Globus pallidus (tissue), 1 donor: ENCODE measurements around the gene SAMD9L.

Source experiments
- DNase-seq: peaks from one replicate; pipeline ENCODE4 v3.0.0-alpha.2; 2015; ENCODE audit warnings: low spot score

The SAMD9L gene

DNA sequence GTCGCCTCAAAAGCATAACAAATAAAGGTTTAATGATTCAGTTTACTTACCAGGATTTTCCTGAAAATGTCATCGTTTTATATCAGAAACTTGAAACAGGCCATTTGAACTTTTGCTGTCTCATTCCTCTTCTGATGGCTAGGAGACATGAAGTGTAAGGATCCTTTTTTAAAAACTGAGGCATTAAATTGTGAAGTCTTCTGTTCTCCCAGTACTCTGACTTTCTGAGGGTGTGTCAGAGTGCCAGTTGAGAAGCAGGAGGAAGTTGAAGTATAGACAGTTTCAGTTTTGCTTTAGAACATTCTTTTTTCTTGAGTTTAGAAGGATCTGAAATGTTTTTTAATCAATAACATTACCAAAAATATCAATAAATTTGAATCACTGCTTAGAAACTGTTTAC, at the start of gene SAMD9L:
TSS of gene SAMD9L (minus strand) at position 242 of the 400 bp plus-strand sequence. CDS start 12,414 bp downstream, outside the sequence.
- no peak for DNase-seq

DNA sequence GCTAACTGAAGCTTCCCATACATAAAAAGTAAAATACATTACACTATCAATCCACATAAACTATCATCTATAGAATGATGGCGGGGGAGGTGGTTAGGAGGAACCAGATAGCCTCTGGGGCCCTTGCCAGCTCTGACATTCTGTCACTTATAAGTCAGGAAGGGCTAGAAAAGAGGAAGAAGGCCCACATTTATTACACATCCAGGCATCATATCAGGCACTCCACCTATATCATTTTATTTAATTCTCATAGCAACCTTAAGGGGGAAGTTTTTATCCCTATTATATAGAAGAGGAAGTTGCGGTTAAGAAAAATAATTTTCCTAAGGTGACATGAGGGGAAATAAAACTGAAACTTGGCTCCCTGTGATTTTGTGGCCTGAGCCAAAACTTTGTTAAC, 48.2 kb upstream of the SAMD9L start:
- DNase-seq = no peak

DNA sequence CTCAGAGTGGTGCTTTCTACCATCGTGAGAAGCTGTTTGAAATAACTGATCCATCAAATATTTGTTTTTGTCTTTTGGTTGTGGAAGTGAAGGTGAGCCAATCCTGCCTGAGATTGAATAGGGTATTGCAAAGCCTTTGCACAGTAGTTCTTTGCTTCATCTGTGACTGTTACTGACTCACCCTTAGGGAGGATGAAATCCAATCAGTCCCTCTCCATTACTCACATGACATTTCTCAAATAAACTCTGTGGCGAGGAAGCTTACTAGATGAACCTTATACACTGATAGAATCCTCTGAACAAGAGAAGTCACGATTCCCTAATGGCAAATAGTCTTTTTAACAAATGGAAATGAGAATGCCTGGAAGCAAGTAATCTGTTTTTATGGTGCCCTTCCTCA, 46.2 kb upstream of the SAMD9L start:
- DNase-seq = no peak

DNA sequence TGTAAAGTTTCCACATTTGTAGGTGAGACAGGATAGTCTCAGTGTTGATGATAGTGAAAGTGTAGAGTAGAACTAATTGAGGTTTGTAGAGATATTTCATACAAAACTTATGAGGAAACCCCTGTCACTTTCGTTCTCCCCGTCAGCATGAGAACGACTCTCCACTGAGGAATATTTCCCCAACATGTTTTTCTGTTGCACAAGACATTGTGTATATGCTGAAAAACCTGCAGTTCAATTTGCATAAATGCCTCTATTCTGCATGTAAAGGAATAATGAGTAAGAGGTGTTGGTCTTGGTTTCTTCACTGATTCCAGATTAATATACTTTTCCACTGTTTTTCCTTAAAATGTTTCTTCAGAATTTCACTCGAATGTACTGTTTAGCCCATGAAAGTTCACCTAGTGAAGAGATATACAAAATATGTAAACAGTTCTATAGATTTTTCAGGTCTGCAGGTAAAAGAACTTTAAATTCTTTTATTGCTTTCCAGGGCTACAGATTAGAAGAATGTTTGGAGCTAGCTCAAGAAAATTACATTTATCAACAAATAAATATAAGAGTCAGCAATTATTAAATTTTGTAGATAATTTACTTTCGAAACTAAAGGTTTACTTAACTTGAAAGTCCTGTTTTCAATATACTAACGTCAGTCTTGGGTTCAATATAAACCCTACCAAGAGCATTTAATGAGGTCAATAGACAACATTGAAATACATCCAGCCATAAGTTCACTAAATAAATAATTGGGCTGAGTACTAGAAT, 40.9 kb upstream of the SAMD9L start:
- DNase-seq = no peak

DNA sequence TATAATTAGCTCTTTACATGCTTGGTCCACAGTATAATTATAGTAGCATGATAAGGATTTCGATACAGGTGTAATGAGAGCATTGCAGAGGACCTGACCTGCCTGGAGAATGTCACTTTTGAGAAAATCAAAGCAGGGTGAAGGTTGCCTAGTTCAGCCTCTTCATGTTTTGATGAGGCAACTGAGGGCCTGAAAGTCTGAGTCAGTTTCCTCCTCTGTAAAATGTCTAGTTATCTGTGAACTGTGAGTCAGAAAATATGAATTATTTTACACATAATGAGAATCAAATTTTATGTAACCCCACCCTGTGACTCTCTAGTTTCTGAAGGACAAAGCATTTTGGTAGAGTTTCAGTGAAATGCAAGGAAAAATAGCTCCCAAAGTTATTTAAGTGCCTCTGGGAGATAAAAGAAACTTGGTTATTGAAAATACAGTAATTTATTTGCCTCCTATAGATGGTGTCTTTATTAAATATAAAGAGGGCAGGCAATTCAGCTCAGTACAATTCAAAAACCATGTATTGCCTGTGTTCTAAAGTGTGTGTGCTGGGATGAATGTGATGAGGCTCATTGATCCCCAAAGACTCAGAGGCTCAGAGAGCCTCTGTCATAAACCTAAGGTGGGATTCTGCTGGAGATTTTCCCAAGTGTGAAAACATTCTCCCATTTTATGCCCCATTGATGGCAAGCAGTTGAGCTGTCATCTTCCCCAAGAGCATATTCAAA, 37.3 kb upstream of the SAMD9L start:
- DNase-seq = no peak

DNA sequence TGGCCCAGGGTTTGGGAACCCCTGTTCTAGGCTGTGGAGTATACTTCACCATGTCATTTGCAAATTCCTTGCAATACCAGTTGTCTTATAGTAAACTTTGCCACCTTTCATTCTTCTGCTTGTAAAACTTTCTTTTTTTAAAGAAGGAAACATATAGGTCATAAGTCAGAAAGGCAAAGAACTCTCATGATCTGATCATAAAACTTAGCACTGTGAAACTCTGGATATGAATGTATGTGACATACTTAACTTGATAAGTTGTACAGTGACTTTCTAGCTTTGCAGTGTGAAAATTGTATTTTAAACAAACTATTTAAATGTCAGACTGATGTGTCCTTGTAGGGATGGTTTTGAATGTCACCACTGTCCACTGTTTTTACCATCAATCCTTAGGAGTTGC, 31.0 kb upstream of the SAMD9L start:
- no peak for DNase-seq

DNA sequence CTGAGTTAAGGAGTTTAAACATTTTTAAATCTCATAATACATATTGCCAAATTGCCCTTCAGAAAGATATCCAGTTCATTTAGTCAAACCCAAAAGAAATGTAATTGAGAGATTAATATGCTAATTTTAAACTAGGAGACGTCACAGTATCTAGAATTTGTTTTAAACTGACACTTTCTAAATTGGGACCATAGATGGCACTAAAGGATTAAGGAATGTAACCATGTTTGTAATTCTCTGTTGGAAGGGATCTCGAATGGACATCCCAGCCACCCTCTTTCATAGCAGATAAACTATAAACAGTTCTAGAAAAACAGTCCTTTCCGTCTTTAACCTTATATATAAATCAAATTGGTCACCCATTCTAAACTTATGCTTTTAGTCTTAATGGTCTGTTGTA, 30.0 kb upstream of the SAMD9L start:
- DNase-seq = peak; percentile 16

DNA sequence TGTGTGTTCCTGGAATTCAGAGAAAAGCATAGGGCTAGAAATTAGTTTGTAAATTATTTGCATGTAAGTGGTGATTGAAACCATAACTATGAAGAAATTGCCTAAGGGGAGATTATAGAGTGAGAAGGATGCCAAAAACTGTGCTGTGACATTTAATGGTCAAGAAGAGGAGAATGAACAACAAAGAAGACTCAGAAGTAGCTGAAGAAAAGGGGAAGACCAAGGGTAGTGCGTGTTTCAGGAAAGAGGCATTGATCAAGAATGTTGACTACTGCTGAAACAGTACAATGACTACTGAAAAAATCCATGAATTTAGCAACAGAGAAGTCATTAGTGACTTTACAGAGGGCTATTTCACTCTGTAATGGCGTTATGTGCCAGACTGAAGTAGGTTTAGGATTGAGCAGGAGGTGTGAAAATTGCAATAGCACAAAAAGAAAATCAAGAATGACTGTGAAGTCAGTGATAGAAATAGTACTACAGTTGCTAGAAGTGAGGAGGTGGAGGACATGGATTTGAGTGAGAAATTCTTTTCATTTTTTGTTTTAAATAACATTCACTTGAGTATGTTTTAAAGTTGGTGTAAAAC, 28.9 kb upstream of the SAMD9L start:
- DNase-seq = no peak

DNA sequence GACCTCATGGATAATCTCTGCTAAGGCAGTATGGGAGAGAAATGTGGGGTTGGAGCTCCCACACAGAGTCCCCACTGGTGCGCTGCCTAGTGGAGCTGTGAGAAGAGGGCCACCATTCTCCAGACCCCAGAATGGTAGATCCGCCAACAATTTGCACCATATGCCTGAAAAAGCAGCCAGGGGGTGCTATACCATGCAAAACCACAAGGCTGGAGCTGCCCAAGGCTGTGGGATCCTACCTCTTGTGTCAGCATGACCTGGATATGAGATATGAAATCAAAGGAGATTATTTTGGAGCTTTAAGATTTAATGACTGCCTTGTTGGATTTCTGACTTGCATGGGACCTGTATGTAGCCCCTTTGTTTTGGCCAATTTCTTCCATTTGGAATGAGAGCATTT, 27.0 kb upstream of the SAMD9L start:
- DNase-seq = no peak

DNA sequence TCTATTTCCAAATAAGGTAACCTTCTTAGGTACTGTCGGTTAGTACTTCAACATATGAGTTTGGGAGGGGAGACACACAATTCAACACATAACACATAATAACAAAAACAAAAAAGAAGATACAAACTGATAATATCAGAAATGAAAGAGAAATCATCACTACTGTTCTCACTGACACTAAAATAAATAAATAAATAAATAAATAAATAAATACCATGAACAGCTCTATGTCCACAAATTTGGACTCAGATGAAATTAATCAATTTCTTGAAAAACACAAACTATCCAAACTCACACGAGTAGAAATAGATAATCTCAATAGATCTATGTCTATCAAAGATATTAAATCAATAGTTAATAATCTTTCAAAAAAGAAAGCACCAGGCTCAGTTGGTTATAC, 24.5 kb upstream of the SAMD9L start:
- no peak for DNase-seq

DNA sequence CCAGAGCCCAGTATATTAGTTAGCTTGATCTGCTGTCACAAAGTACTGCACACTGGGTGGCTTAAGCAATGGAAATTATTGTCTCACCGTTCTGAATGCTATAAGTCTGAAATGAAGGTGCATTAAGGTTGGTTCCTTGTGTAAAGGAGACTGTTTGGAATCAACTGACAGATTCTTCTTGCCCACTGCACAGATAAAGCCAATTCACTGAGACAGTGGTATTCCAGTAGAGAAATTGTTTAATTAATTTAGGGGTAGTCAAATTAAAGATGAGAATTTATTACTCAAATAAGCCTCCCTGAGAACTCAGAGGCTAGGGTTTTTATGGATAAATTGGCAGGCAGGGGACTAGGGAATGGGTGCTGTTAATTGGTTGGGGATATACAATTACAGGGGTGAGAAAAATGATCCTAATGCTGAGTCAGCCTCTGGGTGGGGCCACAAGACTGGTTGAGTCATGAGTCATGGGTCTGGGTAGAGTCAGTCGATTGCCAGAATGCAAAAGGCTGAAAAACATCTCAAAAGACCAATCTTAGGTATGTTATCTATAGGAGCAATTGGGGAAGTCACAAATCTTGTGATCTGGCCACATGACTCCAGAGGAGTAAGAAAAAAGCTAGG, 23.5 kb upstream of the SAMD9L start:
- no peak for DNase-seq

DNA sequence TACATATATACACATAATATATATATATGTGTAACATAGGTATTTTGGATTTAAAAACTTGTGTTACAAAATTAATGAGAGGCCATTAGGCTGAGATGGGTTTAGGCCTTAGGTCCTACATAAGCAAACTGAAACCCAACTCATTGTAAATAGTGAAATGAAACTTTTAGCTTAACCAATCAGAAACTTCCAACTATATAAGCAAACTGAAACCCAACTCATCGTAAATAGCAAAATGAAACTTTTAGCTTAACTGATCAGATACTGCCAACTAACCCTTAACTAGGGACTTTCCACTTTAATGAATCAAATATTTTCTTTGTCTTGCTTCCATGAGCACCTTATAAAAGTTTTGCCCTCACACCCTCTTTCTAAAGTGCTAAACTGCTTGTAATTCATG, 17.3 kb upstream of the SAMD9L start:
- no peak for DNase-seq

DNA sequence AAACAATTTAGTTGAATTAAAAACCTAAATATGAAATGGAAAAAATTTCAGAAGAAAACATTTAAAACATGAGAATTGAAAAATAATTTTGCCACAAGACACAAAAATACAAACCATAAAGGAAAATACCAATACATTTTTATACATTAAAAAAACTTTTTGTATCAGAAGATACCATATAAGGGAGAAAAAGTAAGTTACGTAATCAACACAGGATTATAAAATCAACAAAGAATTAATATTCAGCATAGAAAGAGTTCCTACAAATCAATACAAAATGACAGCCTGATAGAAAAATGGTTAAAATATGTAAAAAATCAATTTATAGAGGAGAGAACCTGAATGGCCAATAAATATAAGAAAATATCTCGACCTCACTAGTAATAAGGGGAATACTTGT, 16.6 kb upstream of the SAMD9L start:
- DNase-seq = no peak

DNA sequence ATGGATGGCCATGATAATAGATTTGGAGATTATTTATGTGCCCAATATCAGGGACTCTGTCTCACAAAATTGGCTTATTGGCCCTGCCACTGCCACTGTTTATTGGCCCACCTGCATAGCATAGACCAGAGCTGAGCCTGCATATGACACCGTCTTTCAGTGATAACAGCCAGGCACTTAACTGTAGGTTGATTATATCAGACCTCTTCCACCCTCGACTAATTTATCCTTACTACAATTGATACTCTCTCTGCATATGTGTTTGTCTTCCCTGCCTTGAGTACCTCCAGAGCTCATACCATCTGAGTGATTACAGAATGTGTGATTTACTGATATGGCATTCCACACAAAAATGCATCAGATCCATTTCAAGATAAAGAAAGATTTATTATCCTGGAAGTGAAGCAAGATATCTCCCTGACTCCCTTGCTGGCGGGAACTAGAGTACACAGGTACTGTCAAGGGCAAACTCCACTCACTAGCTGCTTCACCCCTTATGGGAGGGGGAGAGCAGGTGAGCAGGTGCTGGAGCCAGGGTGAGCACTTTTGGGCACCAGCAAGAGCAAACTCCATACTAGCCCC, 13.1 kb upstream of the SAMD9L start:
- no peak for DNase-seq

DNA sequence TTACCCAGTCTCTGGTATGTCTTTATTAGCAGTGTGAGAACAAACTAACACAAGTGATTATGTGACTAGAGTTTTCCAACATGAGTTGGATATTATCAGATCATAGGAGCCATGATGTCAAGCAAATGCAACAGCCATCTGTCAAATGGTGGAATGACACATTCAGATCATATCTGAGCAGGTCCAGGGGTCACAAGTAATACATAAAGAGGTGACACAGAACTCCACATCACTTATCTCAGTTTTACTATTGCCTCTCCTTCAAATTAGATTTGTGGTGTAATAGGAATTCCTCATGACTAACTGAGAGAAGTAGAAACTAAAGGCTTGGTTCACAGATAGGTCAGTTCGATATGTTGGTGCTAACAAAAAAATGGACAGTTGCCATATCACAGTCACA, 12.2 kb upstream of the SAMD9L start:
- DNase-seq = no peak

DNA sequence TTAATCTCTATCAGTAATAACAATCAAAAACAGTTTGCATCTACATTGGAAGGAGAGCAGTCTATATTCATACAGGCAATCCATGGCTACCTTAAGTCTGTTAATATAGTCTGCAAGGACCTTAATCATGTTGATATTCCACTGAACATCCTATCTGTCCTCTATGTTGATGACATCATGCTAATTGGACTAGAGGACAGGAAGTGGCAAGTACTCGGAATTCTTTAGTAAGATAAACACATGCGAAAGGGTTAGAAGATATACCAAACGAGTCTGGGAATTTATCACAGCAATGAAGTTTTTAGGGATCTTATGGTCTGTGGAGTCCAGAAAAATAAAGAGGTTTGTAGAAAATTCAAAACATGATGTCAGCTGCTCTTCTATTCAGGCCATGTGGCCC, 11.3 kb upstream of the SAMD9L start:
- no peak for DNase-seq

DNA sequence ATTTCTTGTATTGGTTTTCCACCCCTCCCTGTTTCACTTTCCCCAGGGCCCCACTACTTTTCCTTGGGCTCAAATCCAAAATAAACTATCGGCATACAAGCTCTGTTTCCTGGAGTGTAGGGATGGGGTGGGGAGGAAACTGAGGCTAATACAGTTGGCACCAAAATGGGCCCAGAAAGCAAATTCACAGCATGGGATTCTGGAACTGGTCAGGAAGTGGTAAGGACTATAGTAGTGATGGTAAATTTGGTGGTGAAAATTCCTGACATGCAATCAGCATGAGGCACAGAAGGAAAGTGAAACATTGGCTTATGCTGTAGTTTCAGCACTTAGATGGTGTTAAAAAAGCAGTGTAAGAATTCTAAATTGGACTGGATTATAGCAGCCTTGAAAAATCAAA, 8.7 kb upstream of the SAMD9L start:
- DNase-seq = no peak

DNA sequence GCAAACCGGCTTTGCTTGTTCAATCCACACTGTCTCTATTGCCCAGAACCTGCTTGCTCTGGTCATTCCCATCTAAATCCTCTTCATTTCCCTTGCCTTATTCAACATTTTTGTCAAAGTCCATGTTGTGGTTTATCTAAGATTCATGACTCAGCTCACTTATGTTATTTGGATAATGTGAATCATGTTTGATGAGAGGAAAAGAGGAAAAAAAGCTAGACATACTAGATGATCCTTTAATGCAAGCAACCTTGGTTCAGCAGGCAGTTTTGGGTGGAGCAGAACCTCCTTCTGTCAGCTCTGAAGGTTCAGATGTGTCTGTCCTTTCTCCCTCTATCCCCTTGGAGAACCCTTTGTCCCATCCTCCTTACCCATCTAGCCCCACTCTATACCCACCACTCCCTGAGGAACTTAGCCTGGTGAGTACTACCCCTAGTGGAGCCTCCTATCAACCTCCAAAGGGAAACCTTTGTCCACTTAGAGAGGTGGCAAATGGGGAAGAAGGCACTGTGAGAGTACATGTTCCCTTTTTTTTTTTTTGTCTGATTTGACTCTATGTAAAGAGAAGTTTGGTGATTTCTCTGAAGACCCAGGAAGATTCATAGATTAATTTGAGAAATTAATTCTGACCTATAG, 2.1 kb upstream of the SAMD9L start:
- no peak for DNase-seq

DNA sequence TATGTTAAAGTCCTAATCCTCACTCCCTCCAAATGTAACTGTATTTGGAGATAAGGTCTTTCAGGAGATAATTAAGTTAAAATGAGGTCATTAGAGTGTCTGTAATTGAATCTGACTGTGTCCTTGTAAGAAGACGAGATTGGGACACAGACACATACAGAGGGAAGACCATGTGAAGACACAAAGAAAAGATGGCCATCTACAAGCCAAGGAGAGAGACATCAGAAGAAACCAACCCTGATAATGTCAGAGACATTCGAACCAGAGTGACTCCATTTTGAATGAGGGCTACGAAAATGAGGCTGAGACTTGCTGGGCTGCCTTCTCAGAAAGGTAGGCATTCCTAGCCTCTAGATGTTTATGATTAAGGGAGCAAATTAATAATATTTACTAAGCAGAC, 542 bp upstream of the SAMD9L start:
- no peak for DNase-seq

DNA sequence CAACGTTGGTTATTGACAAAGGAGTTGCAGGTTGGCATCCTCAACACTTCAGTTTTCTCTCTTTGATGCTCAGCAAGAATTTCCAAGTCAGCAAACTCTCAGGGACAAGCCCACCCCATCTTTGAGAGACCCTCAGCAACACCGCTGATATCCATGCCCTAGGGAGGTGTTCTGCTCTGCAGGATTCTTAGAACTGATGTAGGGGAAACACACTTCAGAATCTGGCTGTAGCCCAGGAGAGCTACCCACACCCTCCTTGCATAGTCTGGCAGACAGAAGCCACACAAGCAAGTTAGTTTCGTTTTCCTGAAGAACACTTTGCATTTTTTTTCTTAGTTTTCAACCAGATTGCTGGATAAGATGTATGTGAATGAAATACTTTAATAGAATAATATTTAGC, 822 bp downstream of the SAMD9L start:
- DNase-seq = peak; percentile 15

DNA sequence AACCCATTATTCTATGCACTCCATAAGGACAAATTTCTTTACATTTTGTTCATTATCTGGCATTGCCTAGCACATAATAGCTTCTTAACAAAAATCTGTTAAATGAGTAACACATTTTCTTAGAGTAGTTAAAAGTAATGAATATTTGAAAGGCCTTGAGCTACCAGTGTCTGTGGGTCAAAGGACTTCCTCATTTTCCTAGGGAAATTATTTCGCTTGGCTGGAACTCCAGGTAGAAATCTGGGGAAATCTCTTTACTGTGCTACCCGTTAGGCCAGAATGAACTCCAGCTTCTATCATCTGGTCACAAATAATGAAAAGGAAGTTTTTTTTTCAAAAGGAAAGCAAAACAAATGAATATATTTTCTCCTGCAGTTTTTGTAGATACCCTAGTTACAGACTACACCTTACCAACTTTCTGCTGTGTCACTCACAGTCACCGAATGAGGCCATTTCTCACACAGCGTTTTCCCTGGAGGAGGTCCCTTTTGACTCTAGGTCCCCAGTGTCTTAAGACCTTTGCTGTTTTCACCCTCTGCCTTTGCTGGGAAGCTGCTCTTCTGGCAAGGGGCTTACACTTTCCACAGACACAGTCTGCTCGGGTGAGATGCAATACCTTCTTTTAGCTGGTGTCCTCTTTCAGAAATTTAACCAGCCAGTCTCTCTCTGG, 1.6 kb downstream of the SAMD9L start:
- no peak for DNase-seq

DNA sequence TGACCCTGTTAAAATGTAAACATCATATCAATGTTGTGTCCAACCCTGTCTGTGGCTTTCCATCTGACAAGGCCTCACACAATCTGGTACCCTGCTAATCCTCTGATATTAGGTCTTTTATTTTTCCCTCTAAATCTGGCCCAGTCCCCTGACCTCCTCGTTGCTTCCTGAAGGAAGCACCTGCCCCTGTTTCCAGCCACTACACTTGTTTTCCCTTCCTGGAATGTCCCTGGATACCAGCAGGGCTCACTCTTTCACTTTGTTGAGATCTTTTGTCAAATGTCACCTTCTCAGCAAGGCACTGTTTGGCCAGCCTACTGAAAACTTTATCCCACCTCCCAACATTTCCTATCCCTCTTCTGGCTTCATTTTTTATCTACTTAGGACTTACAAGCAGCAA, 2.1 kb downstream of the SAMD9L start:
- no peak for DNase-seq
